RWPE2 (cell line): ENCODE data around the gene NR1I2.

Experiments
- ATAC-seq: fragments of 200-7000 bp; cut with Tn5 transposase; 3 replicates; pipeline ENCODE4 v1.9.1; 2021; ENCODE audit warnings: low read depth
- DNase-seq: peaks from one replicate; pipeline ENCODE4 v3.0.0-alpha.2; 2020; ENCODE audit warnings: low spot score
- H3K27ac ChIP-seq: fragments of 450-650 bp; 2 replicates; pipeline ENCODE4 v1.5.1; 2017; ENCODE audit warnings: mild to moderate bottlenecking; ENCODE audit not compliant: poor library complexity, severe bottlenecking
- H3K27me3 ChIP-seq: fragments of 250-450 bp; sonication (Bioruptor Pico); 2 replicates; pipeline ENCODE4 v1.5.1; 2021; ENCODE audit warnings: mild to moderate bottlenecking, moderate library complexity; ENCODE audit not compliant: insufficient read depth, poor library complexity, severe bottlenecking
- H3K36me3 ChIP-seq: fragments of 250-450 bp; sonication (Bioruptor Pico); 2 replicates; pipeline ENCODE4 v1.5.1; 2020; ENCODE audit warnings: low read depth, mild to moderate bottlenecking, moderate library complexity
- H3K4me1 ChIP-seq: fragments of 250-450 bp; sonication (Bioruptor Pico); 2 replicates; pipeline ENCODE4 v1.5.1; 2021; ENCODE audit warnings: mild to moderate bottlenecking, moderate library complexity; ENCODE audit not compliant: insufficient read depth, poor library complexity, severe bottlenecking
- H3K4me3 ChIP-seq: fragments of 250-450 bp; sonication (Bioruptor Pico); 2 replicates; pipeline ENCODE4 v1.5.1; 2021; ENCODE audit warnings: mild to moderate bottlenecking, moderate library complexity; ENCODE audit not compliant: severe bottlenecking
- H3K9me3 ChIP-seq: fragments of 250-450 bp; sonication (Bioruptor Pico); 2 replicates; pipeline ENCODE4 v1.5.1; 2021; ENCODE audit warnings: mild to moderate bottlenecking, moderate library complexity; ENCODE audit not compliant: severe bottlenecking
- TF ChIP-seq, protein P1 (sequence below): fragments of 450-650 bp; IDR thresholded peaks from one replicate; pipeline ENCODE4 v1.5.1; 2017; ENCODE audit warnings: mild to moderate bottlenecking, moderate library complexity; ENCODE audit not compliant: poor library complexity, severe bottlenecking

The NR1I2 gene

DNA sequence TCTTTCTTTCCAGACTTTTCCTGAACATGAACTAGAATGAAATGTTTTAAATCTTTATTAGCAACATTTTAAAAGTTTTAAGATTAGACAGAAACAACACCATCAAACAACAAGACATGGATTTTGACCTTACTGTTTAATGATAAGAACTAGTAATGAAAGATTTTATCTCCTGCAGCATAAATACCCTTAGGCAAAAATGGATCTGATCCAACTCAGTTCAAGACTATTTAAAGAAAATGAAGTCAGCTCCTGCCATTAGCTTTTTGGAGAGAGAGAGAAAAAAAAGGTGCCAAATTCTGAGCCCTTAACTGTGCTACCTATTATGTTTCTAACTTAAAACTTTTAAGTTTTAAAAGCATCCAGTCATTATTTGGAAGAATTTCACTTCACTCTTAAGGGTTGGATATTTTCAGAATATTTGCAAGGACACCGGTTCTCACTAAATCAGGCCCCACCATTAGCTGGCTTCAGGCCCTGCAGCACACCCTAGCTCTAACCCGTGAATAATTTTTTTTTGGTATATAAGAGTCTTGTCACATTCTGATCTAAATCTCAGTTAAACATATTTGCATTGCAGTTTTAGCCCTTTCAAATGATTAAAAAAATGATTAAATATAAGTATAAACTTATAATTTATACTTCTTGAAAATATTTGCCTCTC is 60.0 kb downstream of the NR1I2 start:
- DNase-seq (no peak), ATAC-seq (no peak)
- no peaks in the 10 kb centered on the region for H3K27me3 ChIP-seq
- TF ChIP-seq, protein P1, sequence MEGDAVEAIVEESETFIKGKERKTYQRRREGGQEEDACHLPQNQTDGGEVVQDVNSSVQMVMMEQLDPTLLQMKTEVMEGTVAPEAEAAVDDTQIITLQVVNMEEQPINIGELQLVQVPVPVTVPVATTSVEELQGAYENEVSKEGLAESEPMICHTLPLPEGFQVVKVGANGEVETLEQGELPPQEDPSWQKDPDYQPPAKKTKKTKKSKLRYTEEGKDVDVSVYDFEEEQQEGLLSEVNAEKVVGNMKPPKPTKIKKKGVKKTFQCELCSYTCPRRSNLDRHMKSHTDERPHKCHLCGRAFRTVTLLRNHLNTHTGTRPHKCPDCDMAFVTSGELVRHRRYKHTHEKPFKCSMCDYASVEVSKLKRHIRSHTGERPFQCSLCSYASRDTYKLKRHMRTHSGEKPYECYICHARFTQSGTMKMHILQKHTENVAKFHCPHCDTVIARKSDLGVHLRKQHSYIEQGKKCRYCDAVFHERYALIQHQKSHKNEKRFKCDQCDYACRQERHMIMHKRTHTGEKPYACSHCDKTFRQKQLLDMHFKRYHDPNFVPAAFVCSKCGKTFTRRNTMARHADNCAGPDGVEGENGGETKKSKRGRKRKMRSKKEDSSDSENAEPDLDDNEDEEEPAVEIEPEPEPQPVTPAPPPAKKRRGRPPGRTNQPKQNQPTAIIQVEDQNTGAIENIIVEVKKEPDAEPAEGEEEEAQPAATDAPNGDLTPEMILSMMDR = no peak
- peaks cover 3% of the 10 kb centered on the region for H3K4me1 ChIP-seq
- peaks cover 86% of the 10 kb centered on the region for H3K36me3 ChIP-seq
- no peaks in the 10 kb centered on the region for H3K9me3 ChIP-seq
- H3K4me3 ChIP-seq = no peak overlapping the region
- H3K27ac ChIP-seq = no peak overlapping the region

DNA sequence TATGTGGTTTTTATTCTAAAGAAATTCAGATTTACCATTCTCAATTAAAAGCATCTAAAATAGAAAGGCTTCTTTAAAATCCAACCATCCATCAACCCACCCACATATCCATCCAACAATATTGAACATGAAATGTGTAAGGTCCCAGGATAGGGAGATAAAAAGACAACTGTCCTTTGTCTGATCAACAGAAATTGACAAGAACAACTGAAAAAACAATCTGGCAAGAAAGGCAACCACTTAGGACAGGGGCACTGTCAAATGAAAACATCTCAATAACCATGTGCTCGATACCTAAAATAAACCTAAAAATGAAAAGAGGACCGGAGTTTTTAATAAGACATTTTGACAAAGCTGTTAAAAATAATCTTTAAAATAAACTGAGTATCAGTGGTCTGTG is 67.2 kb downstream of the NR1I2 start:
- H3K36me3 ChIP-seq = peaks cover 74% of the 10 kb centered on the region
- DNase-seq = no peak
- TF ChIP-seq, protein P1 = no peak
- H3K4me3 ChIP-seq = no peak overlapping the region
- H3K9me3 ChIP-seq = no peaks in the 10 kb centered on the region
- no peaks in the 10 kb centered on the region for H3K4me1 ChIP-seq
- H3K27ac ChIP-seq = no peak overlapping the region
- H3K27me3 ChIP-seq = no peaks in the 10 kb centered on the region
- ATAC-seq = no peak

DNA sequence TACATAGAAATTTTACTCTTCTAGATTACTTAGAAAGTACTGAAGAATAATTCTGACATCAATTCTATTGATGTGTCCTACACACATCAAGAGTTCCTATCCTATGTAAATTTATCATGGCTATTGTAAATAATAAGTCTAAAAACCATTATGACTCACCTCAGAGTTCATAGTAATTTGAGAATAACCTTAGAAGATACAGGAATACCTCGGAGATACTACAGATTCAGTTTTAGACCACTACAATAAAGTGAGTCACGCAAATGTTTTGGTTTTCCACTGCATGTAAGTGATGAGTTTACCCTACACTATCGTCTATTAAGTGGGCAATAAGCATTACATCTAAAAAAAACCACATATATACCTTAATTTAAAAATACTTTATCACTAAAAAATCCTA is 74.8 kb downstream of the NR1I2 start:
- Histone ChIP-seq H3K27ac (no peak overlapping the region), H3K27me3 (no peaks in the 10 kb centered on the region), H3K36me3 (peaks cover 68% of the 10 kb centered on the region), H3K4me3 (no peak overlapping the region), H3K9me3 (peaks cover 4% of the 10 kb centered on the region), H3K4me1 (no peaks in the 10 kb centered on the region)
- DNase-seq (no peak), ATAC-seq (no peak)
- TF ChIP-seq, protein P1 = no peak

DNA sequence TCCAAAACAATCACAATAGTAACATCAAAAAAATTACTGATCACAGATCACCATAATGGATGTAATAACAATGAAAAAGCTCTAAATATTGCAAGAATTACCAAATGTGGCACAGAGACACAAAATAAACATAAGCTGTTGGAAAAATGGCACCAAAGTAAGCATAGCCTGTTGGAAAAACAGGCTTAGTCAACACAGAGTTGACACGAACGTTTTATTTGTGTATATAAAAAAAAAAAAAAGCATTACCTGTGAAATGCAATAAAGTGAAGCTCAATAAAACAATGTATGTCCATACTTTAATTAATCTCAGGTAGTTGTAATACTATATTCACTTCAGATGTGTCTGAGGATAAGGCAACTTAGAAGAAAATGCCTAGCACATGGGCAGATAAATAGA is 77.1 kb downstream of the NR1I2 start:
- ATAC-seq (no peak), DNase-seq (no peak)
- Histone ChIP-seq H3K36me3 (peaks cover 79% of the 10 kb centered on the region), H3K9me3 (peaks cover 4% of the 10 kb centered on the region), H3K4me1 (no peaks in the 10 kb centered on the region), H3K27me3 (no peaks in the 10 kb centered on the region), H3K4me3 (no peak overlapping the region), H3K27ac (no peak overlapping the region)
- TF ChIP-seq, protein P1 = no peak

DNA sequence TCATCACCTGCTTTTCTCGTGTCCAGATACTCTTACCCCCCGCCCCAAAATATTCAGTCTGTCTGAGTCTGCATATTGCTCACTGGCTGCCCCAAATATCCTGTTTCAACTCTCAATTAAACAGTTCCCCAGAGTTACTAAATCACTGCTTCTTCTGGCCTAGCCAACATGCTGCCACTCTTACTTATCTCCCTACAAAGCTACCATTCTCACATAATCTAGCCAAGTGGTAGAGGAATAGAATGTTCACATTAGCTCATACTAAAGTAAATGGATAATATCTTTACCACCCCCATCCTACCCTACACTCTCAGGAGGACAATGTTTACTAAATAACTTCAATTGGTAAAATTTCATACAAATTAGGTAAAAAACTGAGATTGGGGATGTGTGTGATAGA is 77.8 kb downstream of the NR1I2 start:
- peaks cover 4% of the 10 kb centered on the region for H3K9me3 ChIP-seq
- H3K27ac ChIP-seq = no peak overlapping the region
- DNase-seq (no peak), ATAC-seq (no peak)
- no peaks in the 10 kb centered on the region for H3K27me3 ChIP-seq
- H3K36me3 ChIP-seq = peaks cover 87% of the 10 kb centered on the region
- H3K4me3 ChIP-seq = no peak overlapping the region
- no peaks in the 10 kb centered on the region for H3K4me1 ChIP-seq
- TF ChIP-seq, protein P1 = no peak
